HEK293 (cell line): ENCODE measurements around the gene SNAPC2.
A peak's percentile ranks its signal among the peaks of the same experiment; 100 is the strongest.

Source experiments
- CTCF ChIA-PET: fragments of 350-600 bp; formaldehyde crosslinking; extraction: SDS; loops from one replicate; lab custom pipeline; 2021; ENCODE audit warnings: antibody characterized with exemption; lab: Yijun Ruan, JAX
- POLR2A ChIA-PET: fragments of 300-600 bp; formaldehyde crosslinking; extraction: SDS; loops from one replicate; lab custom pipeline; 2020; ENCODE audit warnings: antibody characterized with exemption, inconsistent platforms; lab: Yijun Ruan, JAX
- H3K27ac ChIP-seq: fragments of 200-500 bp; sonication (Bioruptor generic); 2 replicates; pipeline ENCODE4 v1.5.1; 2014; ENCODE audit warnings: low read depth, low read length, control low read depth, inconsistent platforms; ENCODE audit errors: extremely low read depth
- H3K36me3 ChIP-seq, 2 experiments: fragments of 200-500 bp in 1 of 2; sonication (Bioruptor generic) in 1 of 2; 1 replicate in 1 of 2; 2 replicates in 1 of 2; pipeline ENCODE4 v1.5.1; 2014 to 2017; ENCODE audit warnings: inconsistent platforms in 2 of 2, low read length in 2 of 2; ENCODE audit not compliant: control insufficient read depth in 2 of 2, insufficient read depth in 1 of 2
- H3K4me1 ChIP-seq: fragments of 200-500 bp; sonication (Bioruptor generic); 2 replicates; pipeline ENCODE4 v1.5.1; 2014; ENCODE audit warnings: mild to moderate bottlenecking, low read length, inconsistent platforms; ENCODE audit not compliant: control insufficient read depth, insufficient read depth
- H3K4me3 ChIP-seq: 2 replicates; pipeline ENCODE4 v1.5.1; 2011; ENCODE audit warnings: low read depth, mild to moderate bottlenecking, control low read depth, low read length, moderate library complexity
- H3K9me3 ChIP-seq: fragments of 200-500 bp; sonication (Bioruptor generic); 2 replicates; pipeline ENCODE4 v1.5.1; 2014; ENCODE audit warnings: low read depth, low read length, inconsistent platforms; ENCODE audit not compliant: control insufficient read depth, insufficient read depth
- KLF10 ChIP-seq: fragments of 450-650 bp; IDR thresholded peaks from 2 replicates; pipeline ENCODE4 v1.5.1; 2018; ENCODE audit warnings: missing biosample characterization, mild to moderate bottlenecking, missing genetic modification characterization
- SP2 ChIP-seq: fragments of 450-650 bp; formaldehyde crosslinking; IDR thresholded peaks from 2 replicates; pipeline ENCODE4 v1.5.1; 2016; ENCODE audit warnings: missing biosample characterization, missing genetic modification characterization
- SP3 ChIP-seq: fragments of 450-650 bp; formaldehyde crosslinking; IDR thresholded peaks from 2 replicates; pipeline ENCODE4 v1.5.1; 2016; ENCODE audit warnings: missing biosample characterization, missing genetic modification characterization
- YY1 ChIP-seq: fragments of 450-650 bp; formaldehyde crosslinking; IDR thresholded peaks from 2 replicates; pipeline ENCODE4 v1.5.1; 2018; ENCODE audit warnings: missing biosample characterization, missing genetic modification characterization
- ZBTB7A ChIP-seq: fragments of 450-650 bp; formaldehyde crosslinking; IDR thresholded peaks from 2 replicates; pipeline ENCODE4 v1.5.1; 2016; ENCODE audit warnings: low read depth, missing biosample characterization, missing genetic modification characterization
- ZNF184 ChIP-seq: fragments of 450-650 bp; IDR thresholded peaks from 2 replicates; pipeline ENCODE4 v1.5.1; 2018; ENCODE audit warnings: missing biosample characterization, mild to moderate bottlenecking, missing genetic modification characterization
- ZNF302 ChIP-seq: fragments of 450-650 bp; formaldehyde crosslinking; IDR thresholded peaks from 2 replicates; pipeline ENCODE4 v1.5.1; 2016; ENCODE audit warnings: missing biosample characterization, missing genetic modification characterization, low read depth
- ZNF510 ChIP-seq: fragments of 450-650 bp; formaldehyde crosslinking; IDR thresholded peaks from 2 replicates; pipeline ENCODE4 v1.5.1; 2018; ENCODE audit warnings: mild to moderate bottlenecking, missing genetic modification characterization, missing biosample characterization; ENCODE audit not compliant: insufficient replicate concordance
- ZNF610 ChIP-seq: fragments of 450-650 bp; formaldehyde crosslinking; IDR thresholded peaks from 2 replicates; pipeline ENCODE4 v1.5.1; 2016; ENCODE audit warnings: missing biosample characterization, missing genetic modification characterization, borderline replicate concordance
- ZNF623 ChIP-seq: fragments of 450-650 bp; formaldehyde crosslinking; IDR thresholded peaks from 2 replicates; pipeline ENCODE4 v1.5.1; 2016; ENCODE audit warnings: missing biosample characterization, missing genetic modification characterization
- ZNF792 ChIP-seq: fragments of 450-650 bp; formaldehyde crosslinking; IDR thresholded peaks from 2 replicates; pipeline ENCODE4 v1.5.1; 2016; ENCODE audit warnings: missing biosample characterization, missing genetic modification characterization
- TF ChIP-seq, protein P1 (sequence below): fragments of 450-650 bp; formaldehyde crosslinking; IDR thresholded peaks from 2 replicates; pipeline ENCODE4 v1.5.1; 2016; ENCODE audit warnings: missing biosample characterization, missing genetic modification characterization
- TF ChIP-seq, protein P2 (sequence below): fragments of 450-650 bp; IDR thresholded peaks from 2 replicates; pipeline ENCODE4 v1.5.1; 2018; ENCODE audit warnings: missing biosample characterization, missing genetic modification characterization
- TF ChIP-seq, protein P3 (sequence below): fragments of 450-650 bp; formaldehyde crosslinking; IDR thresholded peaks from 2 replicates; pipeline ENCODE4 v1.5.1; 2016; ENCODE audit warnings: missing biosample characterization, missing genetic modification characterization, low read depth
- TF ChIP-seq, protein P4 (sequence below): fragments of 450-650 bp; formaldehyde crosslinking; IDR thresholded peaks from 2 replicates; pipeline ENCODE4 v1.5.1; 2016; ENCODE audit warnings: missing biosample characterization, missing genetic modification characterization

The SNAPC2 gene

DNA sequence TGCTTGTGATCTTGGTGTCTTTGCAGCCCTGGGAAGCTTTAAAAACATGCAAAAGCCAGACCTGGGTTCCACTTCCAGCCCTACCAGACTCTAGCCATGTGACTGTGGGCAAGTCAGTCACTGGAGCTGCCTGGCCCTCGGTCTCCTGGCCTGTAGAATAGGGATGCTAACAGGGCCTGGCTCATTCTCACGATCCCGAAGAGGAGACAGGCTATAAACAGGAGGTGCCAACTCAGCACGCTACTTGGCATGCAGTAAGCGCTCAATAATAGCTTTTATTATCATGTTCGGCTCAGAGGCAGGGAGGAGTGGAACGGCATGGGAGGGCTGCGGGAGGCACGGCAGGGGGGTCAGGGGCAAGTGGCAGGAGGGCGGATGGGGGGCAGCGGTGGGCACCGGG lies 4.1 kb downstream of the SNAPC2 start:
- TF ChIP-seq ZNF184 (tag by site-specific recombination), result no peak
- TF ChIP-seq ZNF792 (tag by site-specific recombination), result peak; percentile 50; the same call in 1 of the 2 replicates
- TF ChIP-seq, protein P1, sequence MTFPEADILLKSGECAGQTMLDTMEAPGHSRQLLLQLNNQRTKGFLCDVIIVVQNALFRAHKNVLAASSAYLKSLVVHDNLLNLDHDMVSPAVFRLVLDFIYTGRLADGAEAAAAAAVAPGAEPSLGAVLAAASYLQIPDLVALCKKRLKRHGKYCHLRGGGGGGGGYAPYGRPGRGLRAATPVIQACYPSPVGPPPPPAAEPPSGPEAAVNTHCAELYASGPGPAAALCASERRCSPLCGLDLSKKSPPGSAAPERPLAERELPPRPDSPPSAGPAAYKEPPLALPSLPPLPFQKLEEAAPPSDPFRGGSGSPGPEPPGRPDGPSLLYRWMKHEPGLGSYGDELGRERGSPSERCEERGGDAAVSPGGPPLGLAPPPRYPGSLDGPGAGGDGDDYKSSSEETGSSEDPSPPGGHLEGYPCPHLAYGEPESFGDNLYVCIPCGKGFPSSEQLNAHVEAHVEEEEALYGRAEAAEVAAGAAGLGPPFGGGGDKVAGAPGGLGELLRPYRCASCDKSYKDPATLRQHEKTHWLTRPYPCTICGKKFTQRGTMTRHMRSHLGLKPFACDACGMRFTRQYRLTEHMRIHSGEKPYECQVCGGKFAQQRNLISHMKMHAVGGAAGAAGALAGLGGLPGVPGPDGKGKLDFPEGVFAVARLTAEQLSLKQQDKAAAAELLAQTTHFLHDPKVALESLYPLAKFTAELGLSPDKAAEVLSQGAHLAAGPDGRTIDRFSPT (tag by site-specific recombination), result peak; percentile 32; the same call in 1 of the 2 replicates
- Histone ChIP-seq H3K4me1 (peaks cover 16% of the 10 kb centered on the region), H3K36me3 (peaks cover 0 to 26% of the 10 kb centered on the region in 2 experiments; a peak in 1 of 3 replicates), H3K9me3 (no peaks in the 10 kb centered on the region), H3K4me3 (no peak overlapping the region), H3K27ac (no peak overlapping the region)
- ChIA-PET POLR2A (interaction anchor here (0.7 kb wide), 1 partner anchor 53 kb away, joined by 3 read pairs; no protein-coding TSS in a partner anchor), CTCF (interaction anchor here (0.6 to 1.6 kb wide), 4 partner anchors 19 to 323 kb away, joined by 5 to 6 read pairs (median 6); partner anchors contain the start of genes MAP2K7 and TIMM44)

DNA sequence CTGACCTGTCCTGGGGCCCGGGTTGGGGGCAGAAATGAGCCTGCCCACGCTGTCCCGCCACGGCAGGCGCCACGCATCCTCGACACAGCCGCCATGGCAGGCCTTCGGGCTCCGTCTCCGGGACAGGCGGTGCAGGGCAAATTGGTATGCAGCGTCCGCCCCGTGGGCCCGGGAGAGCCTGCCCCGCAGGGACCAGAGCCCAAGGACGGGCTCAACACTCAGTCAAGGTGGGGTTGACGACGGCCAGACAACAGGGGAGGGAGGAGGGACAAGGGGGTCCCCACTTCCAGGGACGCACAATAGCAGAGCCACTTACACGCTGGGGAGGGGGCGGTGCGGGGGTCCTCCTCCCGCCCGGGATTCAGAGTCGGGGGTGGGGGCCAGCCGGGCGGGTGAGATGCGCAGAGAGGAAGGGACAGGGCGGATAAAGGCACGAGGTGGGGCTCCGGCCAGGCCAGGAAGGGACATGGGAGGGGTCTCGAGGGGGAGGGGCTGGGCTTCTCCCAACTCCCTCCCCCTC lies 4.6 kb downstream of the SNAPC2 start:
- Histone ChIP-seq H3K4me3 (no peak overlapping the region), H3K36me3 (peaks cover 0 to 26% of the 10 kb centered on the region in 2 experiments; a peak in 2 of 3 replicates), H3K4me1 (peaks cover 20% of the 10 kb centered on the region), H3K27ac (no peak overlapping the region), H3K9me3 (no peaks in the 10 kb centered on the region)
- ChIA-PET POLR2A (interaction anchor here (0.7 kb wide), 1 partner anchor 54 kb away, joined by 3 read pairs; no protein-coding TSS in a partner anchor), CTCF (interaction anchor here (0.6 to 1.2 kb wide), 2 partner anchors 19 to 323 kb away, joined by 5 read pairs; partner anchors contain the start of gene TIMM44)
- TF ChIP-seq, protein P2, sequence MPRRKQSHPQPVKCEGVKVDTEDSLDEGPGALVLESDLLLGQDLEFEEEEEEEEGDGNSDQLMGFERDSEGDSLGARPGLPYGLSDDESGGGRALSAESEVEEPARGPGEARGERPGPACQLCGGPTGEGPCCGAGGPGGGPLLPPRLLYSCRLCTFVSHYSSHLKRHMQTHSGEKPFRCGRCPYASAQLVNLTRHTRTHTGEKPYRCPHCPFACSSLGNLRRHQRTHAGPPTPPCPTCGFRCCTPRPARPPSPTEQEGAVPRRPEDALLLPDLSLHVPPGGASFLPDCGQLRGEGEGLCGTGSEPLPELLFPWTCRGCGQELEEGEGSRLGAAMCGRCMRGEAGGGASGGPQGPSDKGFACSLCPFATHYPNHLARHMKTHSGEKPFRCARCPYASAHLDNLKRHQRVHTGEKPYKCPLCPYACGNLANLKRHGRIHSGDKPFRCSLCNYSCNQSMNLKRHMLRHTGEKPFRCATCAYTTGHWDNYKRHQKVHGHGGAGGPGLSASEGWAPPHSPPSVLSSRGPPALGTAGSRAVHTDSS (tag by site-specific recombination), result no peak
- TF ChIP-seq, protein P3, sequence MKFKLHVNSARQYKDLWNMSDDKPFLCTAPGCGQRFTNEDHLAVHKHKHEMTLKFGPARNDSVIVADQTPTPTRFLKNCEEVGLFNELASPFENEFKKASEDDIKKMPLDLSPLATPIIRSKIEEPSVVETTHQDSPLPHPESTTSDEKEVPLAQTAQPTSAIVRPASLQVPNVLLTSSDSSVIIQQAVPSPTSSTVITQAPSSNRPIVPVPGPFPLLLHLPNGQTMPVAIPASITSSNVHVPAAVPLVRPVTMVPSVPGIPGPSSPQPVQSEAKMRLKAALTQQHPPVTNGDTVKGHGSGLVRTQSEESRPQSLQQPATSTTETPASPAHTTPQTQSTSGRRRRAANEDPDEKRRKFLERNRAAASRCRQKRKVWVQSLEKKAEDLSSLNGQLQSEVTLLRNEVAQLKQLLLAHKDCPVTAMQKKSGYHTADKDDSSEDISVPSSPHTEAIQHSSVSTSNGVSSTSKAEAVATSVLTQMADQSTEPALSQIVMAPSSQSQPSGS (tag by site-specific recombination), result no peak
- TF ChIP-seq, protein P1 (tag by site-specific recombination), result 0 out of 2 replicates have a peak, but pooled peaks have one; percentile 2
- TF ChIP-seq SP2 (tag by site-specific recombination) (peak; percentile 22; the same call in 1 of the 2 replicates), ZNF623 (tag by site-specific recombination) (no peak), ZBTB7A (tag by site-specific recombination) (no peak), SP3 (tag by site-specific recombination) (peak; percentile 31; the same call in 1 of the 2 replicates), ZNF610 (tag by site-specific recombination) (no peak)

DNA sequence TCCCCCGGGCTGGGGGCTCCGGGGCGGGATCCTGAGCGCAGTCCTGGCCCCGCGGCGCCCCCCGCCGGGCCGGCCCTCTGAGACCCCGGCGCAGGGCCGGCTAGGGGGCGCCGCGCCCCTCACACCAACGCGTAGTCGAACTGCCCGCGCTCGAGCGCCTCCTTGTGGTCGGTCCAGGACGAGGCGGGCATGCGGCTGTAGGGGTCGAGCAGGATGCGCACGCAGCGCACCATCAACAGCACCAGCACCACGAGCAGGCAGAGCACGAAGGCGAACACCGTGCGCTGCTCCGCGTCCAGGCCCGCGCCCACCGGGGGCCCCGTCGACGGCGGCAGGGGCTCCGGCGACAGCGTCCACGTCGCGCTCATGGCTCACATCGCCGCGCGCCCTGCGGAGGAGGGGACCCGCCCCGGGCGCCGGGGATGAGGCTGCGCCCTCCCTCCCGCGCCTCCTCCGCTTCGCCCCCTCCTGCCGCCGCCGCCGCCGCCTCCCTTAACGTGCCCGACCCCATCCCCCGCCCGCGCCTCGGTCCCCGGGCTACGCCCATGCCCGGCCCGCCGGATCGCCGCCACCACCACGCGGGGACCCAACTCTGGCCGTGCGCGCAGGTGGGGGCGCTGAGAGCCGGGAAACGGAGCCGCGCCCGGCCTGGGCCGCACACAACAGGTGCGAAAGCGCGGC lies 5.2 kb downstream of the SNAPC2 start:
- Histone ChIP-seq H3K27ac (peak overlapping the region; percentile 48; the same call in 1 of the 2 replicates), H3K4me1 (peaks cover 20% of the 10 kb centered on the region), H3K36me3 (peaks cover 3 to 27% of the 10 kb centered on the region in 2 experiments; a peak in 2 of 3 replicates), H3K9me3 (no peaks in the 10 kb centered on the region), H3K4me3 (peak overlapping the region; percentile 30)
- POLR2A ChIA-PET, result no interaction called here
- CTCF ChIA-PET, result interaction anchor here (2.2 kb wide), 1 partner anchor 19 kb away, joined by 11 read pairs; the partner anchor contains the start of gene TIMM44
- TF ChIP-seq ZNF302 (tag by site-specific recombination), result no peak
- no peak for TF ChIP-seq ZNF510 (tag by site-specific recombination)
- TF ChIP-seq, protein P4, sequence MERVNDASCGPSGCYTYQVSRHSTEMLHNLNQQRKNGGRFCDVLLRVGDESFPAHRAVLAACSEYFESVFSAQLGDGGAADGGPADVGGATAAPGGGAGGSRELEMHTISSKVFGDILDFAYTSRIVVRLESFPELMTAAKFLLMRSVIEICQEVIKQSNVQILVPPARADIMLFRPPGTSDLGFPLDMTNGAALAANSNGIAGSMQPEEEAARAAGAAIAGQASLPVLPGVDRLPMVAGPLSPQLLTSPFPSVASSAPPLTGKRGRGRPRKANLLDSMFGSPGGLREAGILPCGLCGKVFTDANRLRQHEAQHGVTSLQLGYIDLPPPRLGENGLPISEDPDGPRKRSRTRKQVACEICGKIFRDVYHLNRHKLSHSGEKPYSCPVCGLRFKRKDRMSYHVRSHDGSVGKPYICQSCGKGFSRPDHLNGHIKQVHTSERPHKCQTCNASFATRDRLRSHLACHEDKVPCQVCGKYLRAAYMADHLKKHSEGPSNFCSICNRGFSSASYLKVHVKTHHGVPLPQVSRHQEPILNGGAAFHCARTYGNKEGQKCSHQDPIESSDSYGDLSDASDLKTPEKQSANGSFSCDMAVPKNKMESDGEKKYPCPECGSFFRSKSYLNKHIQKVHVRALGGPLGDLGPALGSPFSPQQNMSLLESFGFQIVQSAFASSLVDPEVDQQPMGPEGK (tag by site-specific recombination), result peak; percentile 53; the same call in 1 of the 2 replicates
- TF ChIP-seq YY1 (tag by site-specific recombination), result 0 out of 2 replicates have a peak, but pooled peaks have one; percentile 11
- TF ChIP-seq KLF10 (tag by site-specific recombination), result peak; percentile 78
